Left renal cortex interstitium (tissue), 4 donors: ENCODE data around the gene RHNO1. TPM values are rescaled to one million over a fixed set of nuclear protein-coding genes. Genes with fewer than 3 reads are reported as not detected.
"Not testable (repeated sequence)": the region's sequence is repeated elsewhere in the genome, so short reads cannot be mapped to it uniquely, and the experiment has no call there.

Source experiments
- DNase-seq, 4 donors: peaks; one replicate each; pipeline ENCODE4 v3.0.0-alpha.2; 2013; ENCODE audit warnings: low read depth in 4 of 4, low spot score in 2 of 4, missing footprints in 1 of 4
- polyA plus RNA-seq, 4 donors: library from polyadenylated mRNA; unstranded; fragments of 120-200 nt; gene quantifications; one replicate each; pipeline ENCODE4 v1.2.1, GENCODE V29; 2013; ENCODE audit not compliant: insufficient read length in 4 of 4

The RHNO1 gene
- polyA plus RNA-seq, 4 donors, result 38.2 to 45.1 (median 41.1) TPM

DNA sequence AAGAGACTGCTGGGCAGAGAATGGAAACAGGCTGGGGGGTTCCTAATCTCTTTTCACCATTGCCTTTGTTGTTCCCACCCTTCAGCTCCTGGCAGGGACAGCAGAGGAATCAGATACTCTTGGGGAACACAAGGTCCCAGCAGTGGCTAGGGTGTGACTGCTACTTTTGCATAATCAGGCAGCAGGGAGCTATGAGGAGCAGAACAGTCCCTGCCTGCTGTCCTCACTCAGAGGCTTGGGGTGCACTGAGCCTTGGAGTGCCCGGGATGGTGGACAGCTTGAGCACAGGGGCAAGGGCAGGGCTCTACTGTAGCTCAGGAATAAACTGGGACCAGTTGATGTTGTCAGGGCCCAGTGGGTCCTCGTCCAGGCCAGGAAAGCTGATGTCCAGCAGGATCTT is 18.7 kb upstream of the RHNO1 start:
- DNase-seq, result no peak

DNA sequence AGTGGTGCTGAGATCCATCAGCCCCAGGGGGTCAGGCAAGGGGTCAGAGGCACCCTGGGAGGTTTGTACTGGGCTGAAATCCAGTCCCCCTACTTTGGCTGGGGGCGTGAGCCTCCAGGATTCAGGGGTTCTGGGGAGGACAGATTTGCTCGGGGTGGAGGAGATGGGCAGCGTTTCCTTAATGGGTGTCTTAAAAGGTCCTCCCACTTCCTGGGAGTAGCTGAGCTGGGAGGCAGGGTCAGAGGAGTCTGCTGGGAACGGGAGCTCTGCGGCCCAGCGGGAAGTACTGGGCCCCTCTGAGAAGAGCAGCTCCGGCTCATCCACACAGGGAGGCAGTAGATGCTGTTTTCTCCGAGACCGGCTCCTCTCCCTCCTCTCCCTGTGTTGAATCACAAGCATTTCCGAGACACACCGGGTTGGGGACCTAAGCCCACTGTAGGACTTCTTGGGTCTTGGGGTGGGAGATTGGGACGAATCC is 18.0 kb upstream of the RHNO1 start:
- DNase-seq, result no peak

DNA sequence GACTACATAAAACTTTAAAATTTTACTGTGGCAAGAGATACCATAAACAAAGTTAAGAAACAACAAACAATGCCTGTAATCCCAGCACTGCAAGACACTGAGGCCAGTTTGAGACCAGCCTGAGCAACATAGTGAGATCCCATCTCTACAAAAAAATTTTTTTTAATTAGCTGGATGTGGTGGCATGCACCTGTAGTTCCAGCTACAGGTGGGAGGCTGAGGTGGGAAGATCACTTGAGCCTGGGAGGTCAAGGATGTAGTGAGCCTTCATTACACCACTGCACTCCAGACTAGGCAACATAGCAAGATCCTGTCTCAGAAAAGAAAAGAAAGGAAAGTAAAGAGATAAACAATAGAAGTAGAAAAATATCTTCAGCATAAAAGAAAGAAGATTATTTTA is 16.9 kb upstream of the RHNO1 start:
- DNase-seq, result no peak

DNA sequence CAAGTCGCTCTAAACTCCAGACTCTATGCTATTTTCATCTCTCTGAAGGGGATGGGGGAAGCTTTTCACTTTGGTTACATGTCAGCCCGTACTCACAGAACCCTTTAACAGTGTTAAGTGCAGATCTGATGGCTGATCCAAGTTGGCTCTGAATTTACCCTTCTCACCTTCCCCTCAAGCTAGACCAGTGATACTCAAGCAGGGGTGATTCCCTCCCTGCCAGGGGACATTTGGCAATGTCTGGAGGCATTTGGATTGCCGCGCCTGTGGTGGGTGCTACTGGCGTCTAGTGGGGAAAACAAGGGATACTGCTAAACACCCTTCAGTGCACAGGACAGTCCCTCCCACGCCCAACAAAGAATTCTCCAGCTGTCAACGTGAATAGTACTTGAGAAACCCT is 14.1 kb upstream of the RHNO1 start:
- no peak for DNase-seq

DNA sequence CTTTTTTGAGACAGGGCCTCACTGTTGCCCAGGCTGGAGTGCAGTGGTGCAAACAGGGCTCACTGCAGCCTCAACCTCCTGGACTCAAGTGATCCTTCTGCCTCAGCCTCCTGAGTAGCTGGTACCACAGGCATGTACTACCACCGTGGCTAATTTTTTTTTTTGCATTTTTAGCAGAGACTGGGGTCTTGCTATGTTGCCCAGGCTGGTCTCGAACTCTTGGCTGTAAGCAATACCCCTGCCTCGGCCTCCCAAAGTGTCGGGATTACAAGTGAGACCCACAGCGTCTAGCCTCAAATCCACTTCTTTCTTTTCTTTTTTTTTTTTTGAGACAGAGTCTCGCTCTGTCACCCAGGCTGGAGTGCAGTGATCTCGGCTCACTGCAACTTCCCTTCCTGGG is 13.6 kb upstream of the RHNO1 start:
- DNase-seq, result not testable (repeated sequence)

DNA sequence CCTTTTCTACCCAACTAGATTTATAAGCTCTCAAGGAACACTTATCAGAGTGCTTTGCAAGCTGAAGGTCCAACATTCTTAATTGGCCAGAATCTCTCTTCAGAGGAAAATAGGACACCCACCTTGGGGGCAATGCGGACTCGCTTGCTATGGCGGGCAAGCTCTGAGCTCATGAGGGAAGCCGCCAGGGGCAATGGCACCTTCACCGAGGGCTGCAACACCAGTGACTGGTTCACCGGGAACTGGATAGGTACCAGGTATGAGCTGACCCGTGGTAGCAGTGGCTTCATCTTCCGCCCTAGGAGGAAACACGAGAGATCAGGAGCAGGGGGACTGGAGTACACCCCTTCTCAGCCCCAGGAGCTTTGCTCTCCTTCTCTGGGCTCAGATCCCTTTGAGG is 12.8 kb upstream of the RHNO1 start:
- no peak for DNase-seq

DNA sequence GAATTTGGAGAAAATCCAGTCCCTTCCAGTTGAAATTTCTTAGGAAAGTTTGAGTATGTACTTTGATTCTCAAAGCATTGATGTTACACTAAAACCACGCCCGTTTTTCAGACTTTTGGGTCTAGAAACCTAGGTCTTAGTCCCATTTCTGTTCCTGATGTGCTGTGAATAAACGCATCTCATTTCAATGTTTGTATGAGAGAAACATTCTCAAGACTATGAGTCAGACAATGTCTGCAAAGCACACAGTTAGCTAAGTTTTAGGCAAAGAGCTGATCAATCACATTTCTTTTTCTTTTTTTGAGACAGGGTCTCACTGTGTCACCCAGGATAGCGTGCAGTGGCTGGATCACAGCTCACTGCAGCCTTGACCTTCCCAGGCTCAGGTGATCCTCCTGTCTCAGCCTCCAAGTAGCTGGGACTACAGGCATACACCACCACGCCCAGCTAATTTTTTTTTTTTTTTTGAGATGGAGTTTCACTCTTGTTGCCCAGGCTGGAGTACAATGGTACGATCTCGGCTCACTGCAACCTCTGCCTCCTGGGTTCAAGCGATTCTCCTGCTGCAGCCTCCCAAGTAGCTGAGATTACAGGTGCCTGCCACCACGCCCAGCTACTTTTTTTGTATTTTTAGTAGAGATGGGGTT is 7.9 kb upstream of the RHNO1 start:
- DNase-seq, result not testable (repeated sequence)

DNA sequence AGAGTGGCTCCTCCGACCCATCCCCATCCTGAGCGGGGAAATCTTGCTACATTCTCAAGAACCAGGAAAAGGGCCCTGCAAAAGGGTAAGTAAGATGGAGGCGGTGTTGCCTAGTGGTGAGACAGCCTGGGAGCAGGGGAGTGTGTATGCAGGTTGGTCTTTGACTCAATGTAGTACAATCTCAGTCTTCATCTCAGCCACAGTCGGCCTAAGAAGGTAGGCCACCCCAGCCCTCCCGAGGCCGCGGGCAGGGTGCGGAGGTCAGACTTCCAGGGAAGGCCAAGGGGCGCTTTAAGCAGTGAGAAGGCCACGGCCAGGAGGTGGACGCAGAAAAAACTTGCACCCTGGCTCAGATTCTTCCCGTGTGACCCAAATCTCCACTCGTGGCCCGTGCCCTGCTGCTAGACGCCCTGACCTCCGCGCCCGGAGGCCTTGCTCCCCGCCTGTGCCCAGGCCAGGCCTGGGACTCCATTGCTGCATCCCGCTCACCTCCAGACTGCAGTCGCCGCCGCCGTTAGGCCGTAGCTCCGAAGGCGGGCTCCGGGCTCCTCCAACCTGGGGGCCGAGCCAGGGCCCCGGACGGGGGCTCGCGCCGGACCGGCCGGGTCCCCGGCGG is 484 bp upstream of the RHNO1 start:
- DNase-seq, result no peak

DNA sequence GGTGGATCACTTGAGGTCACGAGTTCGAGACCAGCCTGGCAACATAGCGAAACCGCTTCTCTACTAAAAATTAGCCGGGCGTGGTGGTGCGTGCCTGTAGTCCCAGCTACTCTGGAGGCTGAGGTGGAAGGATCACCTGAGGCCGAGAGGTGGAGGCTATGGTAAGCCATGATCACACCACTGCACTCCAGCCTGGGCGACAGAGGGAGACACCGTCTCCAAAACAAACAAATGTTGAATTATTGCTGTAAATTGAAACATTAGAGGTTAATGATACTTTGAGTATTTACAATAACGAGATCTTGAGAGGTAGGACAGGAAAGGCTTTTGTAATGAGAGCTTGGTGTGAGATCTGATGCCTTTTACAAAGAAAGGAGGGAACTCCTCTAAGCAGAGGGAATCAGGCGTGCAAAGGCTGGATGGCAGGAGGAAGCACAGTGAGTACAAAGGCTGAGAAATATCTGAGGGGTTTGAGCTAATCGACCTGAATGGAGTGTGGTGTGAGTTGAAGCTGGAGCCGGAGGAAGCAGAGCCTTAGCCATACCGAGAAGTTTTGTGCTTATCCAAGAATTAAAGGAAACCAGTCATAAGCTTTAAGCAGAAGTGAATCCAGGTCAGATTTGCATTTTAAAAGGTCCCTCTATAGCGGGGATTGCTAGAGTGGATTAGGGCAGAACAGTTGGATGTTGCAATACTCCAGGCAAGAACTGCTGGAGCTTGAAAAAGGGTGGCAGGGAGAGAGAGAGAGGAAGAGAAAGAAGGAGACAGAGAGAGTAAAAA is 1.1 kb downstream of the RHNO1 start:
- no peak for DNase-seq

DNA sequence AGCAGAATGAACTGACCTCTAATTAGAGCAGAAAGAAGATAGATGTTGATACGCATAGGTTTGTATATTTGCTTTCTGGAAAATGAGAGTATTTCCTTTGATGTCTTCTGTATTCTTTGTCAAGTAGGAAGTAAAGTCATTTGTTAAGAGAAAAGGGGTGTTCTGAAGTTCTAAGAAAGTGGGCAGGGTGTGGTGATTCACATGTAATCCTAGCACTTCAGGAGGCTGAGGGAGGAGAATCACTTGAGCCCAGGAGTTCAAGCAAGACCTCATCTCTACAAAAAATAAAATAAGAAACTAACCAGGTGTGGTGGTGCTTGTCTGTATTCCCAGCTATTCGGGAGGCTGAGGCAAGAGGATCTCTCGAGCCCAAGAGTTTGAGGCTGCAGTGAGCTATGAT is 2.8 kb downstream of the RHNO1 start:
- DNase-seq, result no peak

DNA sequence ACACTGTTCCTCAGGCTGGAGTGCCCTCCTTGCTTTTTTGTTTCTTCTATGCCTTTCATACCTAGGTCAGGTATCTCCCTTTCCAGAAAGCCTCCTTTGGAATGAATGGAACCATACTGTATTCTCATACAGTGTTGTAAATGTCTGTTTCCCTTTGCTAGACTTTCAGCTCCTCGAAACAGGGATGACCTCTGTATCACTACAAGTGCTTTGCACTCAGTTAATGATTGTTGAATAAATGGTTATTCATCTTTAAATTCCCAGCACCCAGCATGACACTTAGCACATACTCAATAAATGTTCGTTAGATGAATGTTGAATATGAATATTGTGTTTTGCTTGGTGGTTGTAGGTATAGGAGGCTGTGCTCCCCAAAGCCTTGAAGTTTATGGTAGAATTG is 7.8 kb downstream of the RHNO1 start:
- no peak for DNase-seq

DNA sequence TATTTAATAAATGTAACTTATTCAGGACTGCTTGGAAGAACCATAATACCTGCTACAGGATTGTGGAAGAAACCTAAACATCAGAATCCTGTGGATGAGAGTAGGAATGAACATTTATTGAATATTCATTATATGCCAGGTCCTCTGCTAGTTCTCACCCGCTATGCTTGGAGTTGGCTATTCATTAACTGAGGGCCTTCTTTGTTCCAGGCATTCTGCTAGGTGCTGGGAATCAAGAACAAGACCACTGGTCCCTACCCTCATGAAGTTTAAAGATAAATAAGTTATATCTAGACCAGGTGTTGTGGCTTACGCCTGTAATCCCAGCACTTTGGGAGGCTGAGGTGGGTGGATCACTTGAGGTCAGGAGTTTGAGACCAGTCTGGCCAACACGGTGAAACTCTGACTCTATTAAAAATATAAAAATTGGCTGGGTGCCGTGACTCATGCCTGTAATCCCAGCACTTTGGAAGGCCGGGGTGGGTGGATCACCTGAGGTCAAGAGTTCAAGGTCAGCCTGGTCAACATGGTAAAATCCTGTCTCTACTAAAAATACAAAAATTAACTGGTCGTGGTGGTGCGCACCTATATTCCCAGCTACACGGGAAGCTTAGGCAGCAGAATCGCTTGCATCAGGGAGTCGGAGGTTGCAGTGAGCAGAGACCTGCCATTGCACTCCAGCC is 9.9 kb downstream of the RHNO1 start:
- no peak for DNase-seq

DNA sequence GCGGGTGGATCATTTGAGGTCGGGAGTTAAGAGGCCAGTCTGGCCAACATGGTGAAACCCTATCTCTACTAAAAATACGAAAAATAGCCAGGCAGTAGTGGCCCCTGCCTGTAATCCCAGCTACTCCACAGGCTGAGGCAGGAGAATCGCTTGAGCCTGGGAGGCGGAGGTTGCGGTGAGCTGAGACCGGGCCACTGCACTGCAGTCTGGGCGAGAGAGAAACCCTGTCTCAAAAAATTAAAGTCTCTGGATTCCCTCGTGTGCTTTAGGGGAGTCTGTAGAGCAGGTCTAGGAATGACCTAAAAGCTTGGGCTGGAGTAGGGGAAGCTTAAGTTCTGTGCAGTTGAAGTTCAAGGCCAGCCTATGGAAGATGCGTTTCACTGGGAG is 13.0 kb downstream of the RHNO1 start:
- no peak for DNase-seq

DNA sequence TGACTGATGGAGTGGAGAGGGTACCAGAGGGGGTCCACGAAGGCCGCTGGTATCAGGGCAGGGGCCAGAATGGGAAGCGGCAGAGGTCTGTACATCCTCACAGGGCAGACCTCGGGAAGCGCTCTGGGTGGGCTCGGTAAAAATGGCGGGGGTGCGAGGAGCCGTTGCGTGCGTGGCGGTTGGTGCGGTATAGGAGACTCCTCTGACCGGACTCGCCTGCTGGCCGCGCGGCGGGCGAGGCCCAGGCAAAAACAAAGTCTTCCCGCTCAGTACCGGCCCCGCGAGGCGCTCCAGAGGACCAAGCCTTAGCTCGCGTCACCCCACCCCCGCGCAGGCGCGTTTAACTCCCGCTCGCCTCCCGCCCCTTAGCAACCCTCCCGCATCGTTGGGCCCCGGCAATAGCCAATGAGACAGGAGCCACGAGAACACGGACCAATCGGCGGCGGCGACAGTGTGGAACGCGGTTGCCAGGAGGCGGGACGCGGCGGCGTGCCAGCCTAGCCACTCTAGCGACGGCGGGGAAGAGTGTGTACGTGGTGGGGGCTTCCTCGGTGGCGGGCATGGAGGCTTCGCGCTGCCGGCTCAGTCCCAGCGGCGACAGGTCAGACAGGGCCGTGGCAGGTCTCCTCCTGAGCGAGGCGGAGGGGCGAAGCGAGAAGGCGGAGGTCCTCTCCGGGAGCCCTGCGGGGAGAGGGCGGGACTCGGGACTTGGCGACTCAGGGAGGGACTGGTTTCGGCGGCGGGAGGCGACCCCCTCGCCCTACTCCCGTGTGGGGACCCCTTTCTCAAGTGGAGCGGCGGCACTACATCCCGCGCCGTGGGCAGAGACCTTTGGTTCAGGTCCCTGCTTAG is 13.6 kb downstream of the RHNO1 start, which contains the start of gene TULP3:
Gene TULP3, plus strand, starts transcription at position 504 of the 852 bp plus-strand sequence. Its CDS starts 57 bp downstream, at position 561.
- peak; percentile 90 to 96 (median 95) for DNase-seq

DNA sequence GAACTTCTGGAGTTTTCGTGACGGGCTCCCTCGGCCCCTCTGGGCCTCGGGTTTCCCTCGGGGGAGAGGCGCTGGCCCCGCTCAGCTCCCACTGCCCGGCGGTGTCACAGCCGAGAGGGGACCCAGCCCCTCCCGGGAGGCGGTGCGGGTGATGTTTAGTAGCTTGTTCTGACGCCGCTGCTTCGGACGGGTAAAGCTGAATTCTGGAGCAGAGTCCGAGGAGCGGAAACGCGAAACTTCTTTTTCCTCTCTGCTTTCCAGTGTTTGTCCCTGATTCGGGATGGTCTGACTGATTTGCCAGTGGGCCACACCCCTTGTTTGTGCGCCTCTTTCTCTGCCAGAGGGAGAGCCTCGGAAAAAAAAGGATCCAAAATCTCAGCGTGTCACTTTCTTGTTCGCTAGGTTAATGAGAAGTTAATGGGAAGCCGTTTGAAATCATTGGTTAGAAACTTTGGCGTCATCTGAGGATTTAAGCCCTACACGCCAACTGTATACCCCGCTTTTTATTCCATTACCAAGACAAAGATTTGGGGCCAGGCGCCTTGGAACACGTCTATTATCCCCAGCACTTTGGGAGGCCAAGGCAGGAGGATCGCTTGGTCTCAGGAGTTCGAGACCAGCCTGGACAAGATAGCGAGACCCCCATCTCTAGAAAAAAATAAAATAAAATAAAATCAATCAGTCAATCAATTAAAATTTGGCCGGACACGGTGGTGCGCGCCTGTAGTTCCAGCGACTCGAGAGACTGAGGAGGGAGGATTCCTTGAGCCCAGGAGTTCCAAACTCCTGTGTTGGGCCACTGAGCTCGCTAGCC is 14.4 kb downstream of the RHNO1 start:
- DNase-seq, result peak in 3 of 4 donors; percentile 47 to 69 (median 62)

DNA sequence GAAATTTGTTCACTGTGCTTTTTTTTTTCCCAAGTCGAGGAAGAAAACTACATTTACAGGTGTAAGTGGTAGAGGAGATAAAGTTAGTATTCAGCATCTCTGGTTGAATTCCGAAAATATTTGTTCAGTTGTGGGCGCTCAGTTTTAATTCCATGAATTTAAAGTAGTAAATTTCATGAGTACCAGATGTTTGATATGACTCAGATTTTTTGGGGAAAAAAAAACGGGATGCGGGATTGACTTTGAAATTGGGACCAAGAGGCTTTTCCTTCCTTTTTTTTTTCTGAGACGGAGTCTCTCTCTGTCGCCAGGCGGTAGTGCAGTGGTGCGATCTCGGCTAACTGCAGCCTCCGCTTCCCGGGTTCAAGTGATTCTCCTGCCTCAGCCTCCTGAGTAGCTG is 15.2 kb downstream of the RHNO1 start:
- DNase-seq, result no peak

DNA sequence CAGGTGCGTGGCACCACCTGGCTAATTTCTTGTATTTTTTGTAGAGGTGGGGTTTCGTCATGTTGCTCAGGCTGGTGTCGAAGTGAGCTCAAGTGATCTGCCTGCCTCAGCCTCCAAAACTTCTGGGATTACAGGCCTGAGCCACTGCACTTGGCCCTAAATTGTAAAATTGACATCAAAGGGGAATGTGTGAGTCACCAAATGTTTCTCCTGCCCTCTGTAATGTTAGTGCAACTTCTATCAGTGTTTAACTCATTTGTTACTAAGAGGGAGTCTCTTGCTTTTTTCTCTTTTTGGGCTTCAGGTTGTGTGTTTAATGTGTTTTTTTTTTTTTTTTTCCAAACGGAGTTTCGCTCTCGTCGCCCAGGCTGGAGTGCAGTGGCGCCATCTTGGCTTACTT is 16.0 kb downstream of the RHNO1 start:
- no peak for DNase-seq

DNA sequence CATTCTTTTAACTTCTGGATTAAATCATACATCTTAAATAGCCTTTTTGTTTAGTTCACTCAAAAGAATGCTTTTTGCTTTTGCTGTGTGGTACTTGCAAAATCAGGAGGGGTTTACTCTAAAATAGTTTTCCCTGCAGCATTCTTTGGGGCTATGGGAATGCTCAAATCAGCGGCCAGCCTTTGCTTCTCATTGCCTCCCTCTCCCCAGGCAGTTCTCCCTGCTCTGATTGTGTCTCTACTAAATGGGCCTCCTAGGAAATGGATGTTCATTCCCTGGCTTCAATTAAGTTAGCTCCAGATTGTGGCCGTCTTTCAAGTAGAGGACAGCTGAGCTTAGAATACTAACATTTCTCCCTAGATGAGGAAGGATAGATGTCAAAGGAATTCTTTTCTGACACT is 18.0 kb downstream of the RHNO1 start:
- DNase-seq, result no peak

DNA sequence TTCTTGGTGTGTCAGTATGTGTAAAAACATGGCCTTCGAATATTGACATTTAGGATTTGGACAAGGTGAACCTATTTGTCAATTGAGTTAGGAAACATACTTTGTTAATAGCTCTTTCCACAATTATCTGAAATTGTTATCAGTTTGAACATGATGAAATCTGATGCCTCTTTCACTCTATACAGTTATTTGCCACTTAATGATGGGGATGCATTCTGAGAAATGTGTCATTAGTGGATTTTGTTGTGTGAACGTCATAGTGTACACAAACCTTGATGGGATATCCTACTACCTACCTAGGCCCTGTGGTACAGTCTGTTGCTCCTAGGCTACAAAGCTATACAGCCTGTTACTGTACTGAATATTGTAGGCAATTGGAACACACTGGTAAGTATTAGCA is 18.5 kb downstream of the RHNO1 start:
- DNase-seq, result no peak
